Trophoblast cell (in vitro differentiated cells and primary cell): ENCODE measurements around the gene ZXDC.

ENCODE experiments used
- DNase-seq, 2 donors: peaks; one replicate each; pipeline ENCODE4 v3.0.0-alpha.2; 2016
- H2AFZ ChIP-seq: 2 replicates; pipeline ENCODE4 v1.6.1; 2013; ENCODE audit warnings: low read length, moderate library complexity, mild to moderate bottlenecking; ENCODE audit not compliant: insufficient read depth, poor library complexity
- H2AK5ac ChIP-seq: 2 replicates; pipeline ENCODE4 v1.6.1; 2013; ENCODE audit warnings: mild to moderate bottlenecking, low read length
- H2BK120ac ChIP-seq: 2 replicates; pipeline ENCODE4 v1.6.1; 2013; ENCODE audit warnings: low read length, mild to moderate bottlenecking, moderate library complexity; ENCODE audit not compliant: insufficient read depth, poor library complexity
- H2BK12ac ChIP-seq: 2 replicates; pipeline ENCODE4 v1.6.1; 2013; ENCODE audit warnings: mild to moderate bottlenecking, low read length, moderate library complexity
- H2BK5ac ChIP-seq: 2 replicates; pipeline ENCODE4 v1.6.1; 2013; ENCODE audit warnings: low read length, low read depth, moderate library complexity, mild to moderate bottlenecking; ENCODE audit not compliant: poor library complexity
- H3K14ac ChIP-seq: 2 replicates; pipeline ENCODE4 v1.6.1; 2013; ENCODE audit warnings: mild to moderate bottlenecking, low read length
- H3K18ac ChIP-seq: 2 replicates; pipeline ENCODE4 v1.6.1; 2013; ENCODE audit warnings: mild to moderate bottlenecking, low read length
- H3K23ac ChIP-seq: 2 replicates; pipeline ENCODE4 v1.6.1; 2013; ENCODE audit warnings: low read length
- H3K27ac ChIP-seq: 2 replicates; pipeline ENCODE4 v1.5.1; 2013; ENCODE audit warnings: low read depth, mild to moderate bottlenecking, inconsistent platforms, low read length, moderate library complexity
- H3K27me3 ChIP-seq: 2 replicates; pipeline ENCODE4 v1.6.1; 2013; ENCODE audit warnings: inconsistent platforms, mild to moderate bottlenecking, low read length, moderate library complexity; ENCODE audit not compliant: insufficient read depth
- H3K36me3 ChIP-seq, 2 experiments: 1 replicate in 1 of 2; 2 replicates in 1 of 2; pipeline ENCODE4 v1.6.1; 2013; ENCODE audit warnings: low read length in 2 of 2, mild to moderate bottlenecking in 2 of 2, moderate library complexity in 1 of 2; ENCODE audit not compliant: insufficient read depth in 2 of 2, control insufficient read depth in 1 of 2
- H3K4ac ChIP-seq: 2 replicates; pipeline ENCODE4 v1.6.1; 2013; ENCODE audit warnings: low read depth, mild to moderate bottlenecking, low read length, moderate library complexity
- H3K4me1 ChIP-seq, 2 experiments: 1 replicate in 1 of 2; 2 replicates in 1 of 2; pipeline ENCODE4 v1.6.1; 2013; ENCODE audit warnings: low read length in 2 of 2, mild to moderate bottlenecking in 2 of 2, moderate library complexity in 1 of 2; ENCODE audit not compliant: insufficient read depth in 2 of 2, control insufficient read depth in 1 of 2
- H3K4me2 ChIP-seq: 2 replicates; pipeline ENCODE4 v1.6.1; 2013; ENCODE audit warnings: inconsistent platforms, mild to moderate bottlenecking, low read length, moderate library complexity
- H3K4me3 ChIP-seq: 2 replicates; pipeline ENCODE4 v1.5.1; 2013; ENCODE audit warnings: mild to moderate bottlenecking, low read depth, low read length, inconsistent platforms
- H3K79me1 ChIP-seq: one replicate; pipeline ENCODE4 v1.6.1; 2013; ENCODE audit warnings: low read length
- H3K79me2 ChIP-seq: 2 replicates; pipeline ENCODE4 v1.6.1; 2013; ENCODE audit warnings: low read length, mild to moderate bottlenecking; ENCODE audit not compliant: control insufficient read depth, insufficient read depth, poor library complexity
- H3K9ac ChIP-seq: 2 replicates; pipeline ENCODE4 v1.6.1; 2013; ENCODE audit warnings: mild to moderate bottlenecking, low read length
- H3K9me3 ChIP-seq: 2 replicates; pipeline ENCODE4 v1.6.1; 2013; ENCODE audit warnings: low read depth, mild to moderate bottlenecking, control low read depth, inconsistent platforms, low read length; ENCODE audit not compliant: insufficient read depth
- H4K12ac ChIP-seq: 2 replicates; pipeline ENCODE4 v1.6.1; 2013; ENCODE audit warnings: low read depth, mild to moderate bottlenecking, low read length, moderate library complexity
- H4K8ac ChIP-seq: 2 replicates; pipeline ENCODE4 v1.6.1; 2013; ENCODE audit warnings: low read depth, mild to moderate bottlenecking, low read length, moderate library complexity
- H4K91ac ChIP-seq: one replicate; pipeline ENCODE4 v1.6.1; 2013; ENCODE audit warnings: low read depth, mild to moderate bottlenecking, low read length, moderate library complexity
- WGBS: extraction: QIAGEN DNeasy Blood & Tissue Kit; methylation state at CpG from one replicate; pipeline ENCODE4 v1.1.7; 2013; ENCODE audit warnings: missing lambda C conversion rate; ENCODE audit not compliant: insufficient read length, insufficient coverage; ENCODE audit errors: extremely low coverage; 5-methylcytosine and 5-hydroxymethylcytosine counted together

Gene ZXDC

GRCh38 chr3:126491221-126492013, 15.7 kb upstream of the ZXDC start:
- Histone ChIP-seq H3K79me2 (no peaks in the 10 kb centered on the region), H3K79me1 (no peaks in the 10 kb centered on the region), H2BK120ac (no peak overlapping the region), H2BK5ac (no peak overlapping the region), H2AFZ (no peak overlapping the region), H2BK12ac (no peak overlapping the region), H3K4me1 (peaks cover 0 to 9% of the 10 kb centered on the region in 2 experiments), H3K4me3 (peak overlapping the region; percentile 6), H2AK5ac (no peak overlapping the region), H3K18ac (no peak overlapping the region), H4K91ac (no peak overlapping the region), H4K8ac (no peak overlapping the region), H3K4ac (no peak overlapping the region), H3K9me3 (no peaks in the 10 kb centered on the region), H3K36me3 (no peaks in the 10 kb centered on the region), H3K4me2 (no peak overlapping the region), H3K27me3 (no peaks in the 10 kb centered on the region), H4K12ac (no peak overlapping the region), H3K23ac (no peak overlapping the region), H3K14ac (no peak overlapping the region), H3K27ac (no peak overlapping the region), H3K9ac (no peak overlapping the region)
- no CpG with 5 or more reads among the region's 21 CpGs for WGBS
- DNase-seq, result no peak

- no peaks in the 10 kb centered on the region for H3K36me3 ChIP-seq
- no peak overlapping the region for H3K4me3 ChIP-seq
- no peaks in the 10 kb centered on the region for H3K79me1 ChIP-seq
- no peak overlapping the region for H2AFZ ChIP-seq
- H2BK5ac ChIP-seq, result no peak overlapping the region
- H3K4me2 ChIP-seq, result no peak overlapping the region
- no peak for DNase-seq
- H3K18ac ChIP-seq, result no peak overlapping the region
- H3K79me2 ChIP-seq, result no peaks in the 10 kb centered on the region
- H4K12ac ChIP-seq, result no peak overlapping the region
- H3K14ac ChIP-seq, result no peak overlapping the region
- H2AK5ac ChIP-seq, result no peak overlapping the region
- no peak overlapping the region for H2BK12ac ChIP-seq
- H3K27ac ChIP-seq, result no peak overlapping the region
- peaks cover 0 to 9% of the 10 kb centered on the region in 2 experiments for H3K4me1 ChIP-seq
- H3K27me3 ChIP-seq, result no peaks in the 10 kb centered on the region
- H3K9ac ChIP-seq, result no peak overlapping the region
- H3K23ac ChIP-seq, result no peak overlapping the region
- H4K8ac ChIP-seq, result no peak overlapping the region
- H3K4ac ChIP-seq, result no peak overlapping the region
- H2BK120ac ChIP-seq, result no peak overlapping the region
- H4K91ac ChIP-seq, result no peak overlapping the region
- no peaks in the 10 kb centered on the region for H3K9me3 ChIP-seq
- WGBS, result no CpG with 5 or more reads among the region's 6 CpGs
Observed at GRCh38 chr3:126490619-126491018, 14.9 kb upstream of the ZXDC start.

- no CpG with 5 or more reads among the region's 16 CpGs for WGBS
Observed at GRCh38 chr3:126488886-126489569, 13.3 kb upstream of the ZXDC start.

GRCh38 chr3:126488185-126488584, 12.5 kb upstream of the ZXDC start:
- H2AFZ ChIP-seq, result no peak overlapping the region
- no peaks in the 10 kb centered on the region for H3K79me1 ChIP-seq
- no peak overlapping the region for H3K14ac ChIP-seq
- H2BK12ac ChIP-seq, result no peak overlapping the region
- no peak overlapping the region for H2AK5ac ChIP-seq
- H3K9ac ChIP-seq, result no peak overlapping the region
- no peak overlapping the region for H3K4me3 ChIP-seq
- no peaks in the 10 kb centered on the region for H3K27me3 ChIP-seq
- H3K4me2 ChIP-seq, result no peak overlapping the region
- H4K91ac ChIP-seq, result no peak overlapping the region
- no peak overlapping the region for H4K12ac ChIP-seq
- no peak overlapping the region for H3K4ac ChIP-seq
- DNase-seq, result no peak
- no CpG with 5 or more reads among the region's 14 CpGs for WGBS
- H3K18ac ChIP-seq, result no peak overlapping the region
- H2BK5ac ChIP-seq, result no peak overlapping the region
- no peak overlapping the region for H3K23ac ChIP-seq
- no peak overlapping the region for H3K27ac ChIP-seq
- no peak overlapping the region for H2BK120ac ChIP-seq
- H3K4me1 ChIP-seq, result peaks cover 0 to 9% of the 10 kb centered on the region in 2 experiments
- H3K9me3 ChIP-seq, result no peaks in the 10 kb centered on the region
- H3K79me2 ChIP-seq, result no peaks in the 10 kb centered on the region
- no peaks in the 10 kb centered on the region for H3K36me3 ChIP-seq
- no peak overlapping the region for H4K8ac ChIP-seq

More at GRCh38 chr3:126488886-126489569, 13.3 kb upstream of the ZXDC start:
- Histone ChIP-seq H3K4me2 (no peak overlapping the region), H4K12ac (no peak overlapping the region), H3K79me2 (no peaks in the 10 kb centered on the region), H3K4me1 (peaks cover 0 to 9% of the 10 kb centered on the region in 2 experiments), H2AFZ (no peak overlapping the region), H3K79me1 (no peaks in the 10 kb centered on the region), H2BK12ac (no peak overlapping the region), H2BK5ac (no peak overlapping the region), H3K14ac (no peak overlapping the region), H4K8ac (no peak overlapping the region), H3K23ac (no peak overlapping the region), H3K27ac (no peak overlapping the region), H3K27me3 (no peaks in the 10 kb centered on the region), H3K9me3 (no peaks in the 10 kb centered on the region), H3K18ac (no peak overlapping the region), H3K9ac (no peak overlapping the region), H2BK120ac (no peak overlapping the region), H2AK5ac (no peak overlapping the region), H3K4ac (no peak overlapping the region), H3K4me3 (no peak overlapping the region), H4K91ac (no peak overlapping the region), H3K36me3 (no peaks in the 10 kb centered on the region)
- DNase-seq, result no peak
